ENCODE data around the gene RAD51B.
A peak's percentile ranks its signal among the peaks of the same experiment; 100 is the strongest.
"Not testable (repeated sequence)": the region's sequence is repeated elsewhere in the genome, so short reads cannot be mapped to it uniquely, and the experiment has no call there.

RAD51B gene

DNA sequence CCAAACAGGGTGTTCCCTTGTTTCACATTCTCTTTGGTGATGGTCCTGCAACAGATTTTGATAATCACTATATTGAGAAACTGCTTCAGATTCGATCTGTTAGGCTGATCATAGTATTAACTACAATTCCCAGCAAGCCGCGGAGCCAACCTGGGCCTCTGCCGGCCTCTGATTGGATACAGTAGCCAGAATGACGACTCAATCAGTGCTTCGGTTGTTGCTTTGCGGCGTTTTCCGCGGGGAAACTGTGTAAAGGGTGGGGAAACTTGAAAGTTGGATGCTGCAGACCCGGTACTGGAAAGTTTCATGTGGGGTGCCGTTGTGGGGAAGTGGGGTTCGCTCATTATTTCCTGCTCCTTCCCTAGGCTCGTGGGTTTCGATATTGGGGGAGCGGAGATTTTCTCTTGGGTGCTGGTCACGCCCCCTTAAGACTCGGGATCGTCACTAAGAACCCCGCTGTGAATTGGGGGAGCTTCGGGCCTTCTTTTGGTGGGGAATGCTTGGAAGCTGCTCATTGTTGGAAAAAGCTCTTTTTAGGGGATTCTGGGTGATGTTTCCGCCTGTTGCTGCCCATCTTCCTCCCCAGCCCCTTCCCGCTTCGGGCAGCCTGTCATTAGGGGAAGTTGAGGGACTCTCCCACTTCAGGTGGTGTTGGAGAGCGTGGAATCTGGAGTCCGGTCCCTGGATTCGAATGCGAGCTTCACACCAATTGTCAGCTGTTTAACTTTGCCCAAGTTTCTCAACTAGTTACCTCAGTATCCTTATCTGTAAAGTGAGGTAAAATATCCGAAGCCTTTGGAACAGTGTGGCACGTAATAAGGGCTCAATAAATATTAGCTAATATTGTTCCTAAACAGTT, at the start of gene RAD51B:
Gene RAD51B (plus strand): TSS at position 217 of the 859 bp plus-strand sequence.
- peak; percentile 91 for DNase-seq

DNA sequence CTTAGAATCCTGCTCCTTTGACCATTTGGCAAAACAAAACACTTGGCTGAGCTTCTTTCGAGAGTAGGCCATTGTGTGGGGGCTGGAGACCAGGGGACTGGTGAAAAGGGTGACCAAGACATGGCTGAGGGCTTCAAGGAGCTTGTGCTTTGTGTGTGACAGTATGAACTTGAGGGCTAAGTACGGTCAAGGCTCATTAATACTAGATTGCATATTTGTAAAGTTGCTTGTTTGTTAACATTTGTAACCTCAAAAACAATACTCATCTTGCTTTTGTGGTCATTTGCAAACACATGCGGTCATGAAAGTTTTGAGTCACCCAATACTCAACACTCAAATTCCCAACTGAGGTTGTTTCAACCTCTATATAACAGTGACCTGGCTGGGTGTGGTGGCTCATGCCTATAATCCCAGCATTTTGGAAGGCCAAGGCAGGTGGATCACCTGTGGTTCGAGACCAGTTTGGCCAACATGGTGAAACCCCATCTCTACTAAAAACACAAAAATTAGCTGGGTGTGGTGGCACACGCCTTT, 45.7 kb upstream of the RAD51B start:
- no peak for DNase-seq

DNA sequence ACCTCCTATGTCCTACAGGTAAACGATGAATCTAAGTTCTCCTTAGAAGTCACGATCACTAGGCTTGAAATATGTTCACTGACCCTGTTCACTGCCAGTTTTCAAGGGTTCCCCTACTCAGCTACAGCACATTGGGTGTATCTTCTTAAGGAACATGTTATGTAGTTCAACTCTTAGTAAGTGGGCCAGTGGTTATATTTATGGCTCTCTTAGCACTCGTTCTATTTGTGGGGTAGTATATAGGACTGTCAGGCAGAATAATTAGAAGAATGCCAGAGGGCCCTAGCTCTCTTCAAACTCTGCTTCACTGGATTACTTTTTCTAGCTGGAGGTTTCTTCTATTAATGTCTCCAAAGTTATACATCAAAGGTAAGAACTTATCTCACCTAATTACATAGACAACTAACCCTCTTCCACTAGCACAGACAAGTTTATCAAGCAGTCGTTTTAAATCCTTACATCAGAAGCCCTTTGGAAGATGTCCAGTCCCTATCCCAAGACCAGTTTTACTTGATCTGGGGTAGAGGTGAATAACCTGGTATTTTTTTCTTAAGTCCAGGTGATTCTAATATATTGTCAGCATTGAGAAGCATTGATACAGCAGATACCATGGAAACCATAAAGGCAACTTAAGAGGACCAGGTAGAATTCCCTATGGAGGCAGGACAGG, 42.8 kb upstream of the RAD51B start:
- no peak for DNase-seq

DNA sequence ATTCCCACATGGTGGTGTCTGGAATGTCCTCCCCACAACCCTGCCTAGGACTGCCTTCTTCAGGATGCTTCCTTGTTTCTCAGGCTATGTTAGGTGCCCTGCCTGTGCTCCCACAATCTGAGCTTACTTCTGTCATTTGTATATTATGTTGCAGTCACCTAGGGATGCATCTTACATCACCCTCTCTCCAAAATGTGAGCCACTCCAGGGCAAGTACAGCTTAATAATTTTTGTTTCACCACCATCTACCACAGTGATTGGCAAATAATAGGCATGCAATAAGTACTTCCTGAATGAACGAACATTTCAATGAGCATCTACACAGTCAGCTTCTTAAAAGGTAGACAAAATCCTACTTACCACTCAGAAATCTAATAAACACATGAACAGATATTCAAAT, 40.8 kb upstream of the RAD51B start:
- DNase-seq = no peak

DNA sequence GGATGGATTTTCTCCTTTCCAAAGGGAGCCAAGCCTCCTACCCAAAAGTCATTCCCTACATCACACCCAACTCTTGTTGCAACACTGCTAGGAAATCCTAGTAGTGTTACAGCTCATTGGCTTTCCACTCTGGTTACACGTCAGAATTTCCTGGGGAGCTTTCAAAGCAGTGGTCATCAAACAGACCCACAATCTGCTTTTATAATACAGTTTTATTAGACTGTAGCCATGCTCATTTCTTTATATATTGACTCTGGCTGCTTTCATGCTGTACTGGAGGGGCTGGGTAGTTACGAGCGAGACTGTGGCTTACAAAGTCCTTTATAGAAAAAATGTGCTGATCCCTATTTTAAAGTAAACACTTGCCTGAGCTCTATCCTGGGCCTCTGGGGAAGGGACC, 37.5 kb upstream of the RAD51B start:
- DNase-seq = no peak

DNA sequence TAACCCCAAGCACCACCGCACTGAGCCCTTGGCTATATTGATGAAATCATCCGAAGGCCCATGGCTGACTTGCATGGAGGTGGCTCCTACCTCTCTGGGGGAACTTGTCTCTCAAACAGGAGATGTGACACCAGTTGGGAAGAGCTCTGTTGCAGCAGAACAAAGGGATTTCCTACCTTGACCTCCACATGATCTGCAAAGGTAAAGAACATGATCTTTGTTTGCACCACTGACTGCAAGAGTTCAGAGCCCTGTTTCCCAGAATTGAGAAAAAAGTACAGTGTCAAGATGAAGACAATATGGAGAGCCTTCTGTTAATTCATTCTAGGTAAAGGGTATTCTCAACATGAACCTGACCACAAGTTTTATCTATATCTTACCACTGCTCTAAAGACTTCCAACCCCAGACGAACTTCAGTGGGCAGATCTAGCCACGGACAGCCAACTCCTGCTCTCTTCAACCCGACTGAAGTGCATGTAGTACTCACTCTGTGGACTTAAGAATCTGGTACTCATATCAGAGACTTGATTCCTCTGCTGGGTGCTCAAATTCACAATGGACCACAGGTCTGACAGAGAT, 35.2 kb upstream of the RAD51B start:
- DNase-seq = no peak

DNA sequence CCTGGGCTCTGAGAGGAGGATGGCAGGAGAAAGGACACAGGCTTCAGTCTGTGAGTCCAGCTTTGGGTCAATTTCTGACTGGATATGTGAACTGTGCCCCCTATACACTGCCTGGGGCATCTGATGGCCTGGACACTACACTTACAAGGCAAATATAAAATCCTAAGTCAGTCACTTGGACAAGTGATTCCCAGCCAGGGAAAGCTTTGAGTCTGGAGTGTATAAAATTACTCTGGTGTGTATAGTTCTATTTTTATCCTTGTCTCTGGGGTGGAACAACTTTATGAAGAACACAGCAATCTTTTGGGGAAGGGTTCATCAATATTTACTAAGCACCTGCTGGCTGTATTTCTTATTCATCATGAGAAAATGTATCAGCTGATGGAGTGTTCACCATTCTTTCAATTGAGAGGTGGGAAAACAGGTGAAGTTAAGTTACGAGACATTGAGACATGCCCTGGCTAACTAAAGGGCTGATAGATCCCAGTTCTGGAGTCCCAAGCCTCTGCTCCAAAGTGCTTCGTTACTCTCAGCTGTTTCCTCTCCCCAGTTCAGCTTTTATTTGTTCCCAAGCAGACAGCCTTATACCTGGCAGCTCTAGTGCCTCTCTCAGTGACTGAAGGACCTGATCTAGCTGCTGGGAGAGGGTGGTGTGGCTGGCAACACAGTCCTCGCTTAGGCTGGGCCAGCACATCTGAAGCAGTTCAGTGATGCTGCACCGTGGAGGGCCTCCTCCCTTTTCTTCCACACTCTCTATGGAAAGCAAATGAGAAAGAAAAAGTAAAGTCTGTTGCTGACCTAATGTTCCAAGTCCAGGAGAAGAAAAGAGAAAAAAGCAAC, 34.1 kb upstream of the RAD51B start:
- DNase-seq = no peak

DNA sequence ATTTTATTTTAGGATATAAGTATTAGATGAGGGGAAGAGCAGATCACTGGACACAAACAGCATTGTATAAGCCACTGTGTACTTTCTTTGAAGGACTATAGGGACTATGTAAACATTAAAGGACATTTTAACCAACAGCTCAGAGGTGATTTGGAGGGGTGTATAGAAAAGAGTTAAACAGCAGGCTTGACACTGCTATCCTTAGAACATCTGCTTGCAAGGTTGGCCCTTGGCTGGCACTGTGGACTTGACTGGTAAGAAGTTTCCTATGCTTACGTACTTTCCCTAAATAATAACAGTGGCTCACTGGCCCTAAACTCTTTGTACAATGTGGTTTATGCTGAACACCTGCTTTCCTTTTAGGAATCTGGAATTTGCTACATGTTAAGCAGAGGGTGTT, 31.9 kb upstream of the RAD51B start:
- DNase-seq = no peak

DNA sequence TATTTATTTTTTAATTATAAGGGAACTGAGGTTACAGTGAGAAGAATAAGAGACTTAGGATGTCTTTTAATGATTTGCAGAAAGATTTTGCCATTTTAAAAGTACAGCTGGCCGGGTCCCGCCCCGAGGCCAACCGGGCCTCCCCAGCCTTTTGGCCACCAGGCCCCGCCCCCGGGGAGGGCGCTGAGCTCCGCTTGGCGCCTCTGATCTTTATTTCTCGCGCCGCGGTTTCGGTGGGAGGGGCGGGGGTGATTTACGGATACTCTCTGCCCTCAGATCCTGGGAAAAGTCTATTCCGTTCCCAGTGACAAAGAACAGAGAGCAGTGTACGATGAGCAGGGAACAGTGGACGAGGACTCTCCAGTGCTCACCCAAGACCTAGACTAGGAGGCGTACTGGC, 20.8 kb upstream of the RAD51B start:
- no peak for DNase-seq

DNA sequence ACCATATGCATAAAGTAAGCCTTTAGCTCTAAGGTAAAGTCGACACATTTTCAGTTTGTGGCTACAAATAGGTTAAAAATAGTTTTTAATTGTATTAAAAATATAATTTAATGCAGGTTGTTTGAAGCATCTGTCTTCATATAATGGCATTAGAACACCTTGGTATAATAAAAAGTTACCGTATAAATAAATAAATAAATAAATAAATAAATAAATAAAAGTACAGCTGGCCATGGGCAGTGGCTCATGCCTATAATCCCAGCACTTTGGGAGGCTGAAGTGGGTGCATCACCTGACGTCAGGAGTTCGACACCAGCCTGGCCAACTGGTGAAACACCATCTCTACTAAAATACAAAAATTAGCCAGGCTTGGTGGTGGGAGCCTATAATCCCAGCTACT, 18.8 kb upstream of the RAD51B start:
- DNase-seq = no peak

DNA sequence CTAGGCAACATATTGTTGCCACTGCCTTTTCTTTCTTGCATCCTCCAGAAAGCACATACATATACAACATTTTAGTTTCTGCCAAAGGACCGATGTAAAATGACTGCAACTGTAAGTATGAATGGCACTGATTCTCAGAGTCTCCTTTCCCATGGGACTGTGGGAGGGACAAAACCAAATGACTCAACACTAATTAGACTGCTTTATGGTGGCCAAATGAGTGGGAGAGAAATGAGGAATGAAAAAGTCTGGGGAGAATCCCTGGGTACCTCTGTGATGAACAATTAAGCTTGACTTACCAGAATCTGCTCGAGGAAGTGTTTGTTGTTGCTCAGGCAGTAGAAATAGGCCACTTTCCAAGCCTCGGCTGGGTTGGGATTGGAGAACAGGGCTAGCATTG, 13.3 kb upstream of the RAD51B start:
- DNase-seq = no peak

DNA sequence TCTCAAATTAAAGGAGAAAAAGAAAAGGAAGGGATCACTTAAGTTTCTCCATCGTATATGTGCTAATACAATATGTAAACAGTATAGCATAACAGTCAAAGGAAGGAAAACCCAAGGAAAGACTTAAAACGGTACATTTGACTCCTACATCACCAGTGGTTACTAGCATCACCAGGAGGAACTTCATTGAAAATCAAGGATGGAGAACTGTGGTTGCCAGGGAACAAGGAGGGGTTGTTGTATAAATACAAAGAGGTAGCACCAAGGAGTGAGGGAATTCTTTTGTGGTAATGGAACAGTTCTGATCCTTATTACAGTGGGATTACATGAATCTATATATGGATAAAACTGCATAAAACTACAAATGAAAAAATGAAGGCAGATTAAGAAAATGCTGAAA, 4.8 kb upstream of the RAD51B start:
- no peak for DNase-seq

DNA sequence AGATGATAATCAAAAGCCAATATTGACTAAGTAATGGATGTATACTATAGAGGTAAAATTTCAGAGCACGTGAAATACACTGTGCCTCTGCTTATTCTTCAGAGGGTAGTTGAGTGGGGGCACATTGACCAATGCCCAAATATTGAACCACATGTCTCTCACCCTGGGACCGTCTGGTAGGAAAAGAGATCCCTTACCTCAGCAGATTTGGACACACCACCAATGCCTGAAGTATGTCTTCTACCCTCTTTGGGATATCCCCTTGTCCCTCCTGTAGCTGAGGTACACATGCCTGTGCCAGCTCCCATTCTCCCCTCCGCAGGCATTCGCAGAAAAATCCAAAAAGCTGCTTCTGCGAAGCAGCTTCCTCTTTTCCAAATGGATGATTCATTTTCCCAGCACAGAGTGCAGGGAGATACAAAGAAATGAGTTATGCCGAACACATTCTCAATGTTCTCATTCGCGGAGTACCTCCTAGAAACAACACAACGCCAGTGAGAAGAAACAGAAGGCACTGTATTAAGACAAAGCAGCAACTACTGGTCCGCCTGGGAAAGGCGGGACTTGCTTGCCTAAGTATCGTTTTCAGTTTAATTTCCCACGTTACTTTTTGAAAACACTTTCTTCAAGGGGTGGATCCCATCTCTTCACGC, 3.9 kb upstream of the RAD51B start:
- DNase-seq = peak; percentile 8

DNA sequence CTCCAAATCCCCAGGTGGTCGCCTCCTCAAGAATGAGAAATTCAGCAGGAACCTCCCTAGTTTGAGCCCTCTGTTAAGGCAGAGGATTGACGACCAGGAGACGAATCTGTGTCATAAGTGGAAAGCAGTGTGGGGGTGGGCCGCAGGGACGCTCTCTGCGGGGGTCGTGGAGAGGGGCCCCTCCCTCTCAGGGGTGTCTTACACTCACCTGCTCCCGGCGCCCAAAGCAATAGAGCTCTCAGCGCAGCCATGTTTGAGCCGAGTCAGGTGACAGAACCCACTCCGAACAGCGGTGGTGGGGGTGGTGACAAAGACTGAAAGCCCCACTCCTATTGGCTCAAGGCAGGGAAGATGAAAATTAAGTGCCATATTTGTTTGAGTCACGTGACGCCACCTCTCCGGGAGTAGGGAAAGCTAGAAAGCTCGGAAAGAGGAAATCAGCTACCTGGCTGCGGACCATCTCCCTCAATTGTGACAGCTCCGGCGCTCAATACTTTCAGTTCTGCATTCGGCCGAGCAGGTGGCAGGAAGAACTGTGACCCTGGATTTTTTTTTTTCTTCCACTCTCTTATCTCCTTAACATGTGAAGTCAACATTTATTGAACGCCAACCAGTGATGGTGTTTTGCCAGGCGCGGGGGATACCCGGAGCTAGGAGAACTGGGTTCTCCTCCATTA, 3.1 kb upstream of the RAD51B start, which contains the start of gene ZFYVE26:
Gene ZFYVE26 (minus strand): TSS at position 265 of the 677 bp plus-strand sequence. CDS start 627 bp downstream, outside the sequence.
- DNase-seq = peak; percentile 98

DNA sequence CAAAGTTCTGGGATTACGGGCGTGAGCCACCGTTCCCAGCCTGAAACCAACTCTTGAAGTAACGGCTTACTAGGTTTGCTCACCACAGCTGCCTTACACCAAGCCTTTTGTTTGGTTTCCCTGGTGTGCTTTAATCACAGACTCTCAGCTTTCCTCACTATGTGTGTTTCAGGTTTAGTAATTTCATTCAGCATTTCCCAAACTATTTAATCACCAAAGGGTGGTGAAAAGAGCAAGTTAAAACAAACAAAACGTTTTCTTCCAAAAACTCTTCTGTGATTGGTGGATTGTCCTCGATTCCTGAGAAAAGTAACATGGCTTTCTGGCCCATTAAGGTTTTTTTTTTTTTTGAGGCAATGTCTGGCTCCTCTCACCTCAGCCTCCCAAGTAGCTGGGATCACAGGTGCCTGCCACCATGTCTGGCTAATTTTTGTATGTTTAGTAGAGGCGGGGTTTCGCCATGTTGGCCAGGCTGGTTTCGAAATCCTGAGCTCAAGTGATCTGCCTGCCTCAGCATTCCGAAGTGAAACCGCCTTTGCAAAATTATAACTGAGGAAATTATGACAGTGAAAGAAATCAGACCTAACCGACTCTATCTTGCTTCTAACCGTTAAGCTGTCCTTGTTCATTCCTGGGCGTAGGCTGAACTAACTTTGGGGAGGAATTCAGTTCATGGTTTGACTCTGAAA, 1.7 kb upstream of the RAD51B start:
- no peak for DNase-seq

DNA sequence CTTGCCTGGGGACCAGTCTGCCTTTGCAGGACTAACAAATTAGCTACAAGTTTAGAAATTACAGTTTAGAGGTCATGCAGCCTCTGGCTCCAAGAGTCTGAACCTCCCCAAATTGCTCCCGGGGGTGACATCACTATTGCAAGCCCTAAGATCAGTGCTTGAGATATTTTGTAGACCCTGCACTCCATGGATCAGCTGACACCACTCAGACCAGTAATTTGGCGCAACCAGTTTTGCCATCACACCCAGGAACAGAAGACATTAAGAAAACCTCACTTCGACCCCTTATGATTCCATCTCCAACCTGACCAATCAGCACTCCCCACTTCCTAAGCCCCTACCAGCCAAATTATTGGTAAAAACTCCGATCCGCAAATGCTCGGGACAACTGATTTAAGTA, 1.1 kb upstream of the RAD51B start:
- DNase-seq = not testable (repeated sequence)

DNA sequence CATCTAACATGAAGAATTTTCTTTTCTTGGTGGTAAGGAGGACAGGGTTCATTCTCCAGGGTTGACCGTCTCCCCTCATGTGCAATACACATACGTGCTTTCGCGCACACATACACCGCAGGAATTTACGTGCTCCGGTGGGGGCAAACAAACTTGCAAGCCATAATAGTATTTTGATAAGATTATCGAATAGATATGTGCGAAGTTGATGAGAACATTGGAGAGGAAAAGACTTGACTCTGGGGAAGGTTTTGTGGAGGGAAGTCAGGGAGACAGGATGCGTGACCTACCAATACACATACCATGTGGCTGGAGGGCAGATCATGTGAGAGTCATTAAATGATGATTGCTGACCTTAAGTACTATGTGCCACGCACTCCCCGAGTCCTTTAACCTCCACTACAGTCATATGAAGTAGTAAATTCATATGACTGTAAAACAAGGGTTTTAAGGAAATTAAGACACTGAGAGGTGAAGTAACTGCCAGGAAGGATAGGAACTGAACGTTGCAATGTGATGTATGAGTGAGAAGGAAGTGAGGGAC, 921 bp downstream of the RAD51B start:
- no peak for DNase-seq

DNA sequence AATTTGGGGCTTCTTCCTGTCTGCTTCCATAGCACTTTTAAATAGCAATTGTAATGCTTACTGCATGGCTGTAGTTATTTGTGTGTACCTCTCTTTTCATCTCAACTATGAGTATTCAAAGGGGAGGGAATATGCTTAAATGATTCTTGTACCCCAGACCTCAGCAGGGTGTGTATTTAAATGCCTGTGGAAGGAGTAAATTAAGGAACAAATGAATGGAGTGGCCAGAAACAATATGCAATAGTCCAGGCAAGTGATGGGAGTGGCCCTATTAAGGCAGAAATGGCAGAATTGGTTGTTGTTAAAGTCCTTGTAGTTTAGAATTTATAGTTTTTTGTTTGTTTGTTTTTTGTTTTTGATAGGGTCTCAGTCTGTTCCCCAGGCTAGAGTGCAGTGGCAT, 1.5 kb downstream of the RAD51B start:
- no peak for DNase-seq

DNA sequence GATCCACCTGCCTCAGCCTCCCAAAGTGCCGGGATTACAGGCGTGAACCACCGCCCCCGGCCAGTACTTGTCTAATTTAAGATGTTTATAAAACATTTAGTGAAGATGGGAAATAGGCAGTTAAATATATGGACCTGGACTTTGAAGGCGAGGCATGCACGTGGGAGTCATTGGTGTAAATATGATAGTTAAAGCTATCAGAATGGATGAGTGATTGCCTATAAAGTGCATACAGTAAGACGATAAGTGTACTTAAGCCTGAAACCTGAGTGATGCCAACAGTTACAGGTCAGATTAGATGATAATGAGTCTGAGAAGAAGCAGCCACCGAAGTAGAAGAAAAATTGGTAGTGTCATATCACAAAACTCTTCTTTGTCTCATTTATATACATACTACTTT, 11.5 kb downstream of the RAD51B start:
- DNase-seq = no peak

DNA sequence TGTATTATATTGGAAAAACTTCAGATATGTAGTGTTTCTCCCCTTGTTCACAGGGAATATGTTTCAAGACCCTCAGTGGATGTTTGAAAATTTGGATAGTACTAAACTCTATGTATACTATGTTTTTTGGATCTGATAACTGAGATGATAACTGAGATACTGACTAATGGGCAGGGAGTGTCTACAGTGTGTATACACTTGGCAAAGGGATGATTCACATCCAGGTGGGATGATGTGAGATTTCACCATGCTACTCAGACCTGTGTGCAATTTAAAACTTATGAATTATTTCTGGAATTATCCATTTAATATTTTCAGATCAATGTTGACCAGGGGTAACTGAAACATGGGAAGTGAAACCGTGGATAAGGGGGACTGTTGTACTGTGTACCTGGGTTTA, 13.8 kb downstream of the RAD51B start:
- DNase-seq = no peak

DNA sequence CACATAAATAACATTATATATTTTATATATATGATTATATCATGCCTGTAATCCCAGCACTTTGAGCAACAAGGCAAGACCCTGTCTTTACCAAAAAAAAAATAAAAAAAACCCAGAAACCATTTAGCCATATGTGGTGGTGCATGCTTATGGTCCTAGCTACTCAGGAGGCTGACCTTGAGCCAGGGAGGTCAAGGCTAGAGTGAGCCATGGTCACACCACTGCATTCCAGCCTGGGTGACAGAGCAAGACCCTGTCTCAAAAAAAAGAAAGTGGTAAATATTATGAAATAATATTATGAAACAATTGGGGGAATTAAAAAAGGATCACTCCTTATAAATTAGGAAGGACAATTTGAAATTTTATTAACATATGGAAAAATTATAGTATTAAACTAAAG, 16.0 kb downstream of the RAD51B start:
- no peak for DNase-seq
